Measurements from ENCODE around the gene SIRT3. TPM values are rescaled to one million over a fixed set of nuclear protein-coding genes. Genes with fewer than 3 reads are reported as not detected.

Gene SIRT3
- total RNA-seq, 1 donor from 2014 or later: 18.5 TPM

DNA sequence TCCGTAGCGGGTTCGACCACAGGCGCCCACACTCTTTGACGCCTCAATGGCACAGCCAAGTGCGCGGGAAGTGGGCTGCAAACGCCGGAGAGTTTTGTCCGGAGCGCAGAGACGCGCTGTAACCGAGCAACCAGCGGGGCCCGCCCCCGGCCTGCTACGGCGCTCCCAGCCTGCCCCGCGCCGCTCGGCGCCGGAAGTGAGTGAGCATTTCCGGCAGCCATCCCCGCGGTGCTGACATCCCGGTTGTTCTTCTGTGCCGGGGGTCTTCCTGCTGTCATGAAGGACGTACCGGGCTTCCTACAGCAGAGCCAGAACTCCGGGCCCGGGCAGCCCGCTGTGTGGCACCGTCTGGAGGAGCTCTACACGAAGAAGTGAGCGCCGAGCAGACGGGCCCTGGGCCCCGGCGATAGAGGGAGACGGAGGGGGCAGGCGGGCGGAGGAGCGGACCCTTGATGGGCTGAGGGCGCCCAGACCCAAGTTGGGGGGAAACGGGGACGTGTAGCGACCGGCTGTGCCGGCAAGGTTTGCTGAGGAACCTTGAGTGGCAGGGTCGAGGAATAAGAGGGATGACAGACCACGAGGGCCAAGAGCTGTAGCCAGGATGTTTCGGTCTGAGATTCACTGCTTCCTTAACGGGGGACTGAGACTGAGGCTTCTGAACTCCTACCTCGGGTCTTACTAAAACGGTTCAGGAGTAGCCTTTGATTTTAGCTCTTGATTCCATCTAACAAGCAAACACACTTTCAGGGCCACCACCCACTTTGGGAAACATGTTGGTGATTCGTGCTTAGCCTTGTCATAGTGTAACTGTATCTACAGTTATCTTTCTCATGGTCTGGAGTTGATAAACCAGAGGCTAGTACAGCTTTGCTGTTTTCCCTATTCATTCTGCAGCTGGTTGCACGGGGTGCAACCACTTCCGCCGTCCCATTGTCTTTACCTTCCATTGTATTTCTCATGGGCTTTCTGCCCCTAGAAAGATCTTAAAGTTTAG, 929 bp upstream of the SIRT3 start, which contains the start of gene PSMD13:
PSMD13 (plus strand) TSS at position 203 of the 994 bp plus-strand sequence; CDS start at position 277, 74 bp downstream.
- Mint-ChIP-seq H3K27ac (ENCODE audit: unreplicated experiment) (peak within 1 kb of the TSS; percentile 97), H3K9me3 (ENCODE audit: low read depth) (no peaks in the 10 kb centered on the region), H3K4me1 (ENCODE audit: low read depth) (peaks cover 30% of the 10 kb centered on the region)

DNA sequence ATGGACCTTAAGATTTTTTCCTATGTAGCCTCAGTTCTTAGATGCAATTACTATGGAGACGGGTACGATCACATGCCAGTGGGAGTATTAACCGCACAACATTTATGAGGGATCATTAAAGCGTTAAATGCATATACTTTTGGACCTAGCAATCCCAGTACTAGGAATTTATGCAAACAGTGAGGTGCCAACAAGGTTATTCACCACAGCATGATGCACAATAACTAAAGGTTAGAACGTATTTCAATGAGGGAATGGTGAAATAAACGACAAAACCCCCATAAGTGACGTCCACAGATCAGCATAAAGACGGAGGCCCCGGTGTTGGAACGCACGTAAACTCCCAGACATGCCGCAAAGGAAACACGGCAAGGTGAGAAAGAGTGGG, 539 bp downstream of the SIRT3 start:
- no peaks in the 10 kb centered on the region for H3K27me3 Mint-ChIP-seq (ENCODE audit: low read depth)
- peak overlapping the region; percentile 64 for H3K27ac Mint-ChIP-seq (ENCODE audit: unreplicated experiment)
- DNase-seq (ENCODE audit: low spot score): no peak
- H3K36me3 Mint-ChIP-seq (ENCODE audit: low read depth): peaks cover 3% of the 10 kb centered on the region
- TF ChIP-seq, protein P1, sequence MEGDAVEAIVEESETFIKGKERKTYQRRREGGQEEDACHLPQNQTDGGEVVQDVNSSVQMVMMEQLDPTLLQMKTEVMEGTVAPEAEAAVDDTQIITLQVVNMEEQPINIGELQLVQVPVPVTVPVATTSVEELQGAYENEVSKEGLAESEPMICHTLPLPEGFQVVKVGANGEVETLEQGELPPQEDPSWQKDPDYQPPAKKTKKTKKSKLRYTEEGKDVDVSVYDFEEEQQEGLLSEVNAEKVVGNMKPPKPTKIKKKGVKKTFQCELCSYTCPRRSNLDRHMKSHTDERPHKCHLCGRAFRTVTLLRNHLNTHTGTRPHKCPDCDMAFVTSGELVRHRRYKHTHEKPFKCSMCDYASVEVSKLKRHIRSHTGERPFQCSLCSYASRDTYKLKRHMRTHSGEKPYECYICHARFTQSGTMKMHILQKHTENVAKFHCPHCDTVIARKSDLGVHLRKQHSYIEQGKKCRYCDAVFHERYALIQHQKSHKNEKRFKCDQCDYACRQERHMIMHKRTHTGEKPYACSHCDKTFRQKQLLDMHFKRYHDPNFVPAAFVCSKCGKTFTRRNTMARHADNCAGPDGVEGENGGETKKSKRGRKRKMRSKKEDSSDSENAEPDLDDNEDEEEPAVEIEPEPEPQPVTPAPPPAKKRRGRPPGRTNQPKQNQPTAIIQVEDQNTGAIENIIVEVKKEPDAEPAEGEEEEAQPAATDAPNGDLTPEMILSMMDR (IDR thresholded peaks at IDR 0.05): no peak
- peaks cover 25% of the 10 kb centered on the region for H3K4me1 Mint-ChIP-seq (ENCODE audit: low read depth)
- H3K9me3 Mint-ChIP-seq (ENCODE audit: low read depth): no peaks in the 10 kb centered on the region
- H3K4me3 Mint-ChIP-seq (ENCODE audit: unreplicated experiment): peak overlapping the region; percentile 79

More for the DNA sequence above, 929 bp upstream of the SIRT3 start, which contains the start of gene PSMD13:
- no peak for DNase-seq (ENCODE audit: low spot score)
- Mint-ChIP-seq H3K36me3 (ENCODE audit: low read depth) (peaks cover 9% of the 10 kb centered on the region), H3K4me3 (ENCODE audit: unreplicated experiment) (peak within 1 kb of the TSS; percentile 95), H3K27me3 (ENCODE audit: low read depth) (no peaks in the 10 kb centered on the region)
- TF ChIP-seq, protein P1 (IDR thresholded peaks at IDR 0.05): peak; percentile 12

DNA sequence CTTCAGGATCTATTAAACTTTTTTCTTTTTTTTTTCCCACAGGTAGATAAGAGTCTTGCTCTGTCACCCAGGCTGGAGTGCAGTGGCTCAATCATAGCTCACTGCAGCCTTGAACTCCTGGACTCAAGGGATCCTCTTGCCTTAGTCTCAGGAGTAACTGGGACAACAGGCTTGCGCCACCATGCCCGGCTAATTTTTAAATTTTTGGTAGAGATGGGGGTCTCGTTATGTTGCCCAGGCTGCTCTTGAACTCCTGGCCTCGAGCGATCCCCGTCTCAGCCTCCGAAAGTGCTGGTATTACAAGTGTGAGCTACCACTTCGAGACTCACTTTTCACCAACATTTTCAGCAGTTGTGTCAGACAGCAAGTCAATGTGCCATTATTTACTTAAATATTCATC, 962 bp downstream of the SIRT3 start:
- Mint-ChIP-seq H3K4me3 (ENCODE audit: unreplicated experiment) (peak overlapping the region; percentile 79), H3K9me3 (ENCODE audit: low read depth) (no peaks in the 10 kb centered on the region), H3K27ac (ENCODE audit: unreplicated experiment) (peak overlapping the region; percentile 64), H3K36me3 (ENCODE audit: low read depth) (peaks cover 3% of the 10 kb centered on the region), H3K27me3 (ENCODE audit: low read depth) (no peaks in the 10 kb centered on the region), H3K4me1 (ENCODE audit: low read depth) (peaks cover 25% of the 10 kb centered on the region)
- TF ChIP-seq, protein P1 (IDR thresholded peaks at IDR 0.05): no peak
- no peak for DNase-seq (ENCODE audit: low spot score)

DNA sequence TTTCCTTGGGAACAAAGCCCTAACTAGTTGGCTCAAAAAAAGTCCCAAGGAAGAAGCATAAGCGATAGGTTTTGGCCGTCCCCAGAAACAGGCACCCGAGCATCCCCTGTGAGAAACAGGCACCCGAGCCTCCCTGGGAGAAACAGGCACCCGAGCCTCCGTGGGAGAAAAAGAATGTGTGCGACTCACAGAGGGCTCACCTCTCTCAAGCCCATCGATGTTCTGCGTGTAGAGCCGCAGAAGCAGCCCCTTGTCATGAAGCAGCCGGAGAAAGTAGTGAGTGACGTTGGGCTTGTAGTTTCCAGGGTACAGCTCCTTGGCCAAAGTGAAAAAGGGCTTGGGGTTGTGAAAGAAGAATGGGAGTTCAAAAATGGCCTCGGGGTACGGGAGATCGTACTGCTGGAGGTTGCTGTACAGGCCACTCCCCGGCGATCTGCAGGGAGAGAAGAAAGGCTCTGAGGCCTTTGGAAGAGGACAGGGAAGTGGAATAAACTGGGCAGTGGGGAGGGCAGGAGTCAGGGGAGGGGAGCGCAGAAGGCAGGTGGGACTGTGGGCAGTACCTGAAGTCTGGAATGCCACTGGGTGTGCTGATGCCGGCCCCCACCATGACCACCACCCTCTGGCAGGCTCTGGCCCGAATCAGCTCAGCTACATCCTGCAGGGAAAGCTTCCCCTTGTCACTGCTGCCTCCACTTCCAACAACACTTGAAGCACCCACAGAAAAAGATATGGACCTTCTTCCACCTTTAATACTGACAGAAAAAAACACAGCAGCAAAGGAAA, 3.2 kb downstream of the SIRT3 start:
- H3K4me3 Mint-ChIP-seq (ENCODE audit: unreplicated experiment): no peak overlapping the region
- no peak overlapping the region for H3K27ac Mint-ChIP-seq (ENCODE audit: unreplicated experiment)
- H3K9me3 Mint-ChIP-seq (ENCODE audit: low read depth): no peaks in the 10 kb centered on the region
- no peak for DNase-seq (ENCODE audit: low spot score)
- peaks cover 14% of the 10 kb centered on the region for H3K4me1 Mint-ChIP-seq (ENCODE audit: low read depth)
- TF ChIP-seq, protein P1 (IDR thresholded peaks at IDR 0.05): no peak
- H3K36me3 Mint-ChIP-seq (ENCODE audit: low read depth): no peaks in the 10 kb centered on the region
- H3K27me3 Mint-ChIP-seq (ENCODE audit: low read depth): no peaks in the 10 kb centered on the region

DNA sequence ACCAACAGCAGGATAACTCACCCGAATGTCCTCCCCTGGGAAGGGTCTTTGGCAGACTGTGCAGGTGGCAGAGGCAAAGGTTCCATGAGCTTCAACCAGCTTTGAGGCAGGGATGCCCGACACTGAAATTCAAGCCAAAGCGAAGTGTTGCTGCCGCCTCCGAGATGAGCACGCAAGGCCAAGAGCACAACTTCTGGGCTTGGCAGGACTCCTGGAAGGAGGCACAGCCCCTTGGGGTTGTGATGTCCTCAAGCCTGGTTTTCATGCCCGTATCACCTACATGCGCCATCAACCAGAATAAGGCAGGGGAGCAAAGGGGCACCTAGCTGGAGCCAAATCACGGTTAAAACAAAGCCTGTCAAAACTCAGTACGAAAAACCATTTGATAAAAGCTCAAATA, 5.7 kb downstream of the SIRT3 start:
- Mint-ChIP-seq H3K36me3 (ENCODE audit: low read depth) (no peaks in the 10 kb centered on the region), H3K9me3 (ENCODE audit: low read depth) (no peaks in the 10 kb centered on the region), H3K27me3 (ENCODE audit: low read depth) (no peaks in the 10 kb centered on the region), H3K4me3 (ENCODE audit: unreplicated experiment) (no peak overlapping the region), H3K27ac (ENCODE audit: unreplicated experiment) (no peak overlapping the region), H3K4me1 (ENCODE audit: low read depth) (peaks cover 9% of the 10 kb centered on the region)
- DNase-seq (ENCODE audit: low spot score): no peak
- TF ChIP-seq, protein P1 (IDR thresholded peaks at IDR 0.05): no peak
